Endothelial cell of umbilical vein (primary cell): ENCODE results near the gene DAB2IP. TPM values are rescaled to one million over a fixed set of nuclear protein-coding genes. Genes with fewer than 3 reads are reported as not detected.

Experiments
- BruUV-seq: library from RNA; stranded (reverse); fragments of 400-500 nt; replicated peaks from 2 replicates; lab custom pipeline; 2021; lab: Mats Ljungman, UMichigan
- CTCF ChIA-PET: fragments of 300-600, 350-600 bp; sonication (Branson Sonifier 250); formaldehyde crosslinking; loops from one replicate; lab custom pipeline; 2021; ENCODE audit warnings: antibody characterized with exemption, inconsistent platforms; lab: Charles Lee
- POLR2A ChIA-PET: fragments of 300-600, 350-600 bp; sonication (Branson Sonifier 250); formaldehyde crosslinking; loops from one replicate; lab custom pipeline; 2021; ENCODE audit warnings: antibody characterized with exemption, inconsistent platforms; lab: Charles Lee
- DNase-seq: peaks from one replicate; pipeline ENCODE4 v3.0.0-alpha.2; 2011; ENCODE audit warnings: low read depth, low spot score
- FAIRE-seq: peaks from 2 replicates; lab custom pipeline; 2011; peaks lifted over from hg19 to GRCh38; lab: Jason Lieb, UNC
- H2AFZ ChIP-seq: 2 replicates; pipeline ENCODE4 v1.6.0; 2012; ENCODE audit warnings: low read depth, low read length, control low read depth, inconsistent platforms
- H3K27ac ChIP-seq: 2 replicates; pipeline ENCODE4 v1.5.1; 2011; ENCODE audit warnings: low read depth, mild to moderate bottlenecking, control low read depth, low read length, moderate library complexity; ENCODE audit not compliant: insufficient read depth
- H3K27me3 ChIP-seq, 2 experiments: 2 replicates each; pipeline versions ENCODE4 v1.6.0 to v1.6.1; 2011; ENCODE audit warnings: low read length in 2 of 2, mixed read lengths in 1 of 2; ENCODE audit not compliant: control insufficient read depth in 2 of 2, insufficient read depth in 2 of 2
- H3K36me3 ChIP-seq, 2 experiments: 2 replicates in 1 of 2; 3 replicates in 1 of 2; pipeline ENCODE4 v1.5.1; 2011; ENCODE audit warnings: low read length in 2 of 2, mild to moderate bottlenecking in 1 of 2, moderate library complexity in 1 of 2; ENCODE audit not compliant: control insufficient read depth in 2 of 2, insufficient read depth in 2 of 2; ENCODE audit errors: extremely low read depth in 1 of 2
- H3K4me1 ChIP-seq: 3 replicates; pipeline ENCODE4 v1.5.1; 2011; ENCODE audit warnings: mild to moderate bottlenecking, low read length; ENCODE audit not compliant: control insufficient read depth, insufficient read depth; ENCODE audit errors: extremely low read depth
- H3K4me2 ChIP-seq: 2 replicates; pipeline ENCODE4 v1.6.1; 2011; ENCODE audit warnings: low read length, control low read depth, mixed read lengths; ENCODE audit not compliant: insufficient read depth
- H3K4me3 ChIP-seq, 3 experiments: fragments of 200-600 bp in 1 of 3; sonication (generic), shearing (Covaris generic) in 1 of 3; replicated peaks in 1 of 3; 2 replicates each; pipeline ENCODE4 v1.5.1; 2011 to 2016; ENCODE audit warnings: control low read depth in 3 of 3, low read length in 3 of 3, mild to moderate bottlenecking in 2 of 3, inconsistent platforms in 1 of 3, low read depth in 1 of 3, moderate library complexity in 1 of 3; ENCODE audit not compliant: insufficient read depth in 1 of 3
- H3K79me2 ChIP-seq: 2 replicates; pipeline ENCODE4 v1.6.0; 2012; ENCODE audit warnings: low read length, inconsistent platforms; ENCODE audit not compliant: control insufficient read depth, insufficient read depth
- H3K9ac ChIP-seq: replicated peaks from 2 replicates; pipeline ENCODE3; 2011; ENCODE audit warnings: low read length, control low read depth; ENCODE audit not compliant: insufficient read depth; ENCODE audit errors: extremely low read depth
- H3K9me1 ChIP-seq: replicated peaks from 3 replicates; pipeline ENCODE4 v1.6.0; 2011; ENCODE audit warnings: mild to moderate bottlenecking, low read length; ENCODE audit not compliant: control insufficient read depth, insufficient read depth; ENCODE audit errors: extremely low read depth
- H3K9me3 ChIP-seq: replicated peaks from 2 replicates; pipeline ENCODE4 v1.5.1; 2012; ENCODE audit warnings: low read length, inconsistent platforms; ENCODE audit not compliant: control insufficient read depth, insufficient read depth
- H4K20me1 ChIP-seq: replicated peaks from 2 replicates; pipeline ENCODE3; 2011; ENCODE audit warnings: mild to moderate bottlenecking, low read length; ENCODE audit not compliant: control insufficient read depth, insufficient read depth; ENCODE audit errors: extremely low read depth
- EZH2 ChIP-seq: IDR thresholded peaks from 2 replicates; pipeline ENCODE4 v1.6.1; 2012; ENCODE audit warnings: borderline replicate concordance, low read depth, mild to moderate bottlenecking, moderate library complexity, low read length, inconsistent platforms; ENCODE audit not compliant: severe bottlenecking
- GATA2 ChIP-seq: IDR thresholded peaks from 2 replicates; pipeline ENCODE4 v1.7.0; 2011; ENCODE audit warnings: low read depth, mild to moderate bottlenecking, moderate library complexity, mixed read lengths, low read length; ENCODE audit not compliant: insufficient read length, insufficient read depth
- JUN ChIP-seq: IDR thresholded peaks from 2 replicates; pipeline ENCODE4 v1.6.1; 2011; ENCODE audit warnings: borderline replicate concordance, low read depth; ENCODE audit not compliant: insufficient read length, insufficient read depth
- MYC ChIP-seq: IDR thresholded peaks from one replicate; pipeline ENCODE4 v1.6.1; 2011; ENCODE audit warnings: mild to moderate bottlenecking, low read depth, low read length
- POLR2A ChIP-seq: IDR thresholded peaks from 2 replicates; pipeline ENCODE4 v1.6.1; 2012; ENCODE audit warnings: low read depth, mild to moderate bottlenecking, control low read depth, low read length
- POLR2AphosphoS5 ChIP-seq: IDR thresholded peaks from 2 replicates; pipeline ENCODE4 v1.6.1; 2012; ENCODE audit warnings: low read depth, mild to moderate bottlenecking, control low read depth, low read length, moderate library complexity; ENCODE audit not compliant: insufficient read depth
- dilution Hi-C: fragments of 300-500 bp; cut with MboI; formaldehyde crosslinking; loops from one replicate; pipeline ENCODE4 v1.15.0; 2019; ENCODE audit warnings: low sequenced_read_pairs; ENCODE audit not compliant: extremely low pct_ligation_motif_present
- intact Hi-C: fragments of 100-400 bp; cut with micrococcal nuclease; formaldehyde crosslinking; loops from one replicate; pipeline ENCODE4 v1.10.0; 2022
- polyA plus RNA-seq, 4 experiments: library from polyadenylated mRNA; depleted of rRNA in 3 of 4; stranded (reverse) in 3 of 4; unstranded in 1 of 4; fragments of >200 nt; gene quantifications; 2 replicates each; pipeline versions ENCODE4 v1.2.1 to v1.2.3, GENCODE V29; 2011 to 2012; ENCODE audit warnings: missing spikeins in 1 of 4
- total RNA-seq: library from RNA; stranded (reverse); gene quantifications from 2 replicates; pipeline ENCODE4 v1.2.3, GENCODE V29; 2021
- TF ChIP-seq, protein P1 (sequence below), 2 donors: IDR thresholded peaks; 1 replicate in 1 of 2; 2 replicates in 1 of 2; pipeline ENCODE4 v1.5.1; 2011; ENCODE audit warnings: low read length in 2 of 2, mild to moderate bottlenecking in 2 of 2, moderate library complexity in 2 of 2, control low read depth in 1 of 2, inconsistent platforms in 1 of 2, low read depth in 1 of 2; ENCODE audit not compliant: insufficient read depth in 1 of 2; ENCODE audit errors: extremely low read depth in 1 of 2

Gene DAB2IP
- total and polyA plus RNA-seq, 2 donors (not counting 3 experiments of a cell fraction or from before 2014, with no cell fraction given), result 29.2 to 53.6 TPM

DNA sequence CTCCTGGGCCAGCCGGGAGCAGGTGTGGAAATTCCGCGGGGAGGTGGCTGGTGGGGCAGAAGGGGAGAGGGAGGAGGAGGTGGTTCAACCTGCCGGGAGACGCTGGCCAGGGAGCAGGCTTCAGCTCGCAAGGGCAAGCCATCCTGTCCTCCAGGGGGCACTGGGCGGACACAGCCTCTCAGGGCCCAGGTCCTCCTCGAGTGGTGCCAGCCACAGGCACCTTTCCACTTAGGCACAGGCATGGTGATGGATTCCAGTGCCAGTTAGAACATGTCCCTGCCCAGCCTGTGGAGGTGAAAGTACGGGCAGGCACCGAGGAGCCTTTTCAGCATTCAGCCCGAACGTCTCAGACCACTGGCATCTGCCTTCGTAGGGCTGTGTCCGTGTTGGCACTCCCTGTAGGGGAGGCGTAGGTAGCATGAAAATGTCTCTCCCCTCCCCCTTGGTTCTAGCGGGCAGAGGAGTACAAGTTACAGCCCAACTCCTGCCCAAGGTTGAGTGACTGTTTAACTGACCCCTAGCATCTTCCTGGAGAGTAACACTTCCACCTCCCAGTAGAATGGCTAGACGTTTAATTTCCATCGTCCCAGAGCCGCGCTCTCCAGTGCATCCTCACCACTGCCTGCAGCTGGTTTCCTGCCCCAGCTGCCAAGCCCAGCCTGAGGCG is 48.9 kb downstream of the DAB2IP start:
- POLR2A ChIA-PET, result no interaction called here
- H3K27me3 ChIP-seq, result no peaks in the 10 kb centered on the region
- CTCF ChIA-PET, result interaction anchor here (0.6 to 7.3 kb wide), 30 partner anchors 8 to 399 kb away, joined by 3 to 71 read pairs (median 4); partner anchors contain the start of gene TTLL11
- peaks cover 32% of the 10 kb centered on the region for H3K79me2 ChIP-seq
- H3K9ac ChIP-seq, result peak overlapping the region; percentile 91
- H3K4me3 ChIP-seq, result peak overlapping the region; percentile 59 to 62 (median 60)
- DNase-seq, result peak; percentile 72
- no peaks in the 10 kb centered on the region for H3K9me3 ChIP-seq
- H3K4me2 ChIP-seq, result peak overlapping the region; percentile 54
- intact Hi-C loops, result loop anchor here (1.0 to 5.0 kb wide), 4 partner anchors 25 to 292 kb away; no protein-coding TSS in a partner anchor
- TF ChIP-seq EZH2, result no peak
- TF ChIP-seq, protein P1, sequence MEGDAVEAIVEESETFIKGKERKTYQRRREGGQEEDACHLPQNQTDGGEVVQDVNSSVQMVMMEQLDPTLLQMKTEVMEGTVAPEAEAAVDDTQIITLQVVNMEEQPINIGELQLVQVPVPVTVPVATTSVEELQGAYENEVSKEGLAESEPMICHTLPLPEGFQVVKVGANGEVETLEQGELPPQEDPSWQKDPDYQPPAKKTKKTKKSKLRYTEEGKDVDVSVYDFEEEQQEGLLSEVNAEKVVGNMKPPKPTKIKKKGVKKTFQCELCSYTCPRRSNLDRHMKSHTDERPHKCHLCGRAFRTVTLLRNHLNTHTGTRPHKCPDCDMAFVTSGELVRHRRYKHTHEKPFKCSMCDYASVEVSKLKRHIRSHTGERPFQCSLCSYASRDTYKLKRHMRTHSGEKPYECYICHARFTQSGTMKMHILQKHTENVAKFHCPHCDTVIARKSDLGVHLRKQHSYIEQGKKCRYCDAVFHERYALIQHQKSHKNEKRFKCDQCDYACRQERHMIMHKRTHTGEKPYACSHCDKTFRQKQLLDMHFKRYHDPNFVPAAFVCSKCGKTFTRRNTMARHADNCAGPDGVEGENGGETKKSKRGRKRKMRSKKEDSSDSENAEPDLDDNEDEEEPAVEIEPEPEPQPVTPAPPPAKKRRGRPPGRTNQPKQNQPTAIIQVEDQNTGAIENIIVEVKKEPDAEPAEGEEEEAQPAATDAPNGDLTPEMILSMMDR (IDR thresholded peaks at IDR 0.05; ENCODE audit: extremely low read depth in 1 of 2, insufficient read depth in 1 of 2, low read depth in 1 of 2, low read length in 2 of 2), result peak; percentile 64 to 84
- H3K36me3 ChIP-seq, result no peaks in the 10 kb centered on the region
- H3K4me1 ChIP-seq, result peaks cover 13% of the 10 kb centered on the region
- peak overlapping the region; percentile 84 for H3K27ac ChIP-seq
- H4K20me1 ChIP-seq, result peaks cover 13% of the 10 kb centered on the region
- dilution Hi-C loops, result no loop called here
- TSS peak; percentile 17 for BruUV-seq
- no peaks in the 10 kb centered on the region for H3K9me1 ChIP-seq
- FAIRE-seq, result peak; percentile 79
- H2AFZ ChIP-seq, result peak overlapping the region; percentile 60

- Histone ChIP-seq H4K20me1 (peaks cover 16% of the 10 kb centered on the region), H3K27ac (peak overlapping the region; percentile 4)
- intact Hi-C loops, result loop anchor here (1.0 to 5.0 kb wide), 4 partner anchors 24 to 291 kb away; no protein-coding TSS in a partner anchor
These were observed 49.5 kb downstream of the DAB2IP start for GRCh38 chr9:121700832-121701419.

More at GRCh38 chr9:121700832-121701419, 49.5 kb downstream of the DAB2IP start:
- H3K9me3 ChIP-seq, result no peaks in the 10 kb centered on the region
- no peak for TF ChIP-seq EZH2
- TF ChIP-seq POLR2A, result no peak
- TF ChIP-seq JUN, result no peak
- TF ChIP-seq GATA2, result peak; percentile 25
- TF ChIP-seq POLR2AphosphoS5, result no peak
- no peak for TF ChIP-seq MYC
- no peak overlapping the region for H2AFZ ChIP-seq
- dilution Hi-C loops, result no loop called here
- H3K36me3 ChIP-seq, result no peaks in the 10 kb centered on the region
- BruUV-seq, result no TSS peak
- ChIA-PET POLR2A (no interaction called here), CTCF (interaction anchor here (0.7 to 7.3 kb wide), 21 partner anchors 9 to 398 kb away, joined by 3 to 71 read pairs (median 5); partner anchors contain the start of gene TTLL11)
- peaks cover 36% of the 10 kb centered on the region for H3K79me2 ChIP-seq
- H3K4me3 ChIP-seq, result peak overlapping the region in 2 of 3 experiments; percentile 8 to 60
- peak; percentile 55 for DNase-seq
- no peaks in the 10 kb centered on the region for H3K9me1 ChIP-seq
- no peak overlapping the region for H3K9ac ChIP-seq
- H3K27me3 ChIP-seq, result no peaks in the 10 kb centered on the region
- peak; percentile 31 for FAIRE-seq
- peak overlapping the region; percentile 54 for H3K4me2 ChIP-seq
- peaks cover 13% of the 10 kb centered on the region for H3K4me1 ChIP-seq
